Heart right ventricle (tissue), 16 donors: Measurements from ENCODE around the gene TBCK. TPM values are rescaled to one million over a fixed set of nuclear protein-coding genes. Genes with fewer than 3 reads are reported as not detected.

Experiments used
- ATAC-seq, 8 donors: fragments of 200-7000 bp; cut with Tn5 transposase; one replicate each; pipeline ENCODE4 v1.9.1; 2020; ENCODE audit warnings: mild to moderate bottlenecking in 8 of 8, moderate library complexity in 8 of 8, moderate number of reproducible peaks in 1 of 8
- DNase-seq, 2 donors: peaks; one replicate each; pipeline ENCODE4 v3.0.0-alpha.2; 2020
- H3K27ac ChIP-seq, 10 donors: fragments of 200-600 bp; sonication (generic) in 2 of 10; one replicate each; pipeline versions ENCODE4 v1.5.0 to v1.8.0; 2020 to 2022; ENCODE audit warnings: mild to moderate bottlenecking in 3 of 10
- H3K27me3 ChIP-seq, 7 donors: fragments of 200-600 bp; one replicate each; pipeline ENCODE4 v1.8.0; 2021 to 2022; ENCODE audit warnings: mild to moderate bottlenecking in 2 of 7
- H3K36me3 ChIP-seq, 9 donors: fragments of 200-600 bp; sonication (generic) in 1 of 9; one replicate each; pipeline versions ENCODE4 v1.5.0 to v1.8.0; 2020 to 2022; ENCODE audit warnings: mild to moderate bottlenecking in 2 of 9
- H3K4me1 ChIP-seq, 9 donors: fragments of 200-600 bp; sonication (generic) in 1 of 9; one replicate each; pipeline versions ENCODE4 v1.5.0 to v1.8.0; 2020 to 2022; ENCODE audit warnings: mild to moderate bottlenecking in 4 of 9
- H3K4me3 ChIP-seq, 10 donors: fragments of 200-600 bp; sonication (generic) in 2 of 10; one replicate each; pipeline versions ENCODE4 v1.5.0 to v1.8.0; 2020 to 2022; ENCODE audit warnings: mild to moderate bottlenecking in 7 of 10, moderate library complexity in 2 of 10
- H3K9me3 ChIP-seq, 11 donors: fragments of 200-600 bp in 10 of 11; sonication (generic) in 2 of 11; one replicate each; pipeline versions ENCODE4 v1.5.0 to v1.8.0; 2013 to 2022; ENCODE audit warnings: mild to moderate bottlenecking in 2 of 11, control low read depth in 1 of 11, moderate library complexity in 1 of 11
- CTCF ChIP-seq, 9 donors: fragments of 200-600 bp; sonication (generic) in 2 of 9; IDR thresholded peaks; one replicate each; pipeline versions ENCODE4 v1.5.0 to v1.8.0; 2021 to 2022; ENCODE audit warnings: antibody characterized with exemption in 9 of 9, mild to moderate bottlenecking in 5 of 9, moderate library complexity in 1 of 9
- WGBS, 2 donors: extraction: QIAGEN DNeasy Blood & Tissue Kit; methylation state at CpG; one replicate each; pipeline ENCODE4 v1.1.7; 2013; ENCODE audit warnings: inconsistent platforms in 1 of 2; 5-methylcytosine and 5-hydroxymethylcytosine counted together
- intact Hi-C, 10 donors: fragments of 100-400 bp; cut with DNase I; formaldehyde crosslinking; loops; one replicate each; pipeline versions ENCODE4 v1.11.1 to v1.14.2; 2022
- polyA plus RNA-seq, 2 donors: library from polyadenylated mRNA; stranded (reverse); fragments of 200-250 nt; gene quantifications; one replicate each; pipeline ENCODE4 v1.2.3, GENCODE V29; 2013
- total RNA-seq, 10 donors: library from RNA; stranded (reverse); fragmentation: NEBNext Ultra II Directional in 3 of 10; extraction: Animal tissue kit (Norgen Biotek cat#: 25700) in 3 of 10; gene quantifications; one replicate each; pipeline versions ENCODE4 v1.2.1 to v1.2.4, GENCODE V29; 2021 to 2023
- donor health status: Arrhythmogenic right ventricular cardiomyopathy.
- donor health status: ischemic (EF 13 %, LVEDD 7.1; RV severe dilation, severe dysfunction).
- donor health status: healthy with polysubstance abuse.
- donor health status: DM: no; HTN: yes; CAD: no.
- donor health status: DM: no; HTN: no; CAD: no.
- donor health status: ischemic (EF 25% LVEDD 6.9; RV normal size, moderate dysfunction).
- donor health status: ischemic (EF 25% LVEDD 5.7; RV mildly dilated, moderate dysfunction).
- donor health status: healthy.
- donor health status: DM: yes; HTN: yes; CAD: no.
- donor health status: Ischemic cardiomyopathy.
- donor health status: ischemic (EF 35%, LVEDD 5.7; RV mildly dilated, moderate dysfunction).
- donor health status: nonischemic (EF 11% LVEDD 7.7; RV severe dilation, severe dysfunction).
- donor health status: DM: yes; HTN: yes; CAD: no.
- donor health status: PGD.
- donor health status: ischemic (EF 29% LVEDD 5.4; RV normal size, mild dysfunction).
- donor health status: nonischemic (EF 23%, LVEDD 6.1; RV moderate dilation, normal function).

Gene TBCK
- total and polyA plus RNA-seq, 12 donors, result 5.0 to 22.8 (median 17.4) TPM

- H3K9me3 ChIP-seq, result no peaks in the 10 kb centered on the region
- intact Hi-C loops, result loop anchor here in 4 of 10 donors (10.0 kb wide), 2 partner anchors 231 to 241 kb away; no protein-coding TSS in a partner anchor
These were observed 52.2 kb downstream of the TBCK start for GRCh38 chr4:106263594-106264330.

GRCh38 chr4:106261980-106262379 lies 54.0 kb downstream of the TBCK start:
- Histone ChIP-seq H3K4me3 (no peak overlapping the region), H3K4me1 (peaks cover 0 to 15% (median 9%) of the 10 kb centered on the region in 9 donors), H3K27me3 (no peaks in the 10 kb centered on the region), H3K36me3 (peaks cover 0 to 38% (median 0%) of the 10 kb centered on the region in 9 donors), H3K27ac (no peak overlapping the region), H3K9me3 (no peaks in the 10 kb centered on the region)
- no peak for TF ChIP-seq CTCF (IDR thresholded peaks at IDR 0.05)
- DNase-seq, result no peak
- 93 to 94% methylated on average over 2 of the region's 2 CpGs for WGBS, 2 donors
- intact Hi-C loops, result loop anchor here in 4 of 10 donors (10.0 kb wide), 2 partner anchors 233 to 243 kb away; no protein-coding TSS in a partner anchor
- ATAC-seq, result no peak

More at GRCh38 chr4:106263594-106264330, 52.2 kb downstream of the TBCK start:
- Histone ChIP-seq H3K4me1 (peaks cover 0 to 15% (median 9%) of the 10 kb centered on the region in 9 donors), H3K27me3 (no peaks in the 10 kb centered on the region), H3K27ac (no peak overlapping the region), H3K36me3 (peaks cover 0 to 23% (median 0%) of the 10 kb centered on the region in 9 donors), H3K4me3 (no peak overlapping the region)
- WGBS, 2 donors, result 94 to 95% methylated on average over 2 of the region's 2 CpGs
- ATAC-seq (no peak), DNase-seq (no peak)
- TF ChIP-seq CTCF (IDR thresholded peaks at IDR 0.05), result no peak

GRCh38 chr4:106258145-106259045 lies 57.6 kb downstream of the TBCK start:
- TF ChIP-seq CTCF (IDR thresholded peaks at IDR 0.05), result no peak
- no peaks in the 10 kb centered on the region for H3K4me1 ChIP-seq
- H3K36me3 ChIP-seq, result peaks cover 0 to 62% (median 0%) of the 10 kb centered on the region in 9 donors
- no peak overlapping the region for H3K27ac ChIP-seq
- no peaks in the 10 kb centered on the region for H3K9me3 ChIP-seq
- no peak overlapping the region for H3K4me3 ChIP-seq
- WGBS, 2 donors, result 94 to 95% methylated on average over 4 of the region's 4 CpGs
- no peaks in the 10 kb centered on the region for H3K27me3 ChIP-seq
- ATAC-seq, result no peak
- DNase-seq, result no peak
- intact Hi-C loops, result no loop called here

GRCh38 chr4:106256190-106256589 lies 59.8 kb downstream of the TBCK start:
- ATAC-seq, result no peak

More at GRCh38 chr4:106256190-106256589, 59.8 kb downstream of the TBCK start:
- no peaks in the 10 kb centered on the region for H3K9me3 ChIP-seq
- intact Hi-C loops, result no loop called here
- no peaks in the 10 kb centered on the region for H3K4me1 ChIP-seq
- 96 to 99% methylated on average over 10 of the region's 10 CpGs for WGBS, 2 donors
- no peak overlapping the region for H3K4me3 ChIP-seq
- DNase-seq, result no peak
- no peak for TF ChIP-seq CTCF (IDR thresholded peaks at IDR 0.05)
- no peaks in the 10 kb centered on the region for H3K27me3 ChIP-seq
- peaks cover 0 to 65% (median under 1%) of the 10 kb centered on the region in 9 donors for H3K36me3 ChIP-seq
- H3K27ac ChIP-seq, result no peak overlapping the region
